GM19468 (cell line): ENCODE measurements around the gene RASGEF1C.

Experiments used
- ATAC-seq: cut with Tn5 transposase; IDR thresholded peaks from one replicate; pipeline ENCODE4 v1.9.1; 2021; ENCODE audit warnings: mild to moderate bottlenecking, moderate library complexity, moderate number of reproducible peaks; ENCODE audit not compliant: unreplicated experiment; ENCODE audit errors: extremely low read depth

RASGEF1C gene

GRCh38 chr5:180138976-180139730, 69.9 kb downstream of the RASGEF1C start:
- ATAC-seq, result no peak

- ATAC-seq, result no peak
Measured at GRCh38 chr5:180138214-180138975, 70.6 kb downstream of the RASGEF1C start.

GRCh38 chr5:180137401-180138213, 71.4 kb downstream of the RASGEF1C start:
- ATAC-seq, result no peak

GRCh38 chr5:180136630-180137381, 72.2 kb downstream of the RASGEF1C start:
- no peak for ATAC-seq

- no peak for ATAC-seq
Measured at GRCh38 chr5:180135967-180136629, 72.9 kb downstream of the RASGEF1C start.

DNA sequence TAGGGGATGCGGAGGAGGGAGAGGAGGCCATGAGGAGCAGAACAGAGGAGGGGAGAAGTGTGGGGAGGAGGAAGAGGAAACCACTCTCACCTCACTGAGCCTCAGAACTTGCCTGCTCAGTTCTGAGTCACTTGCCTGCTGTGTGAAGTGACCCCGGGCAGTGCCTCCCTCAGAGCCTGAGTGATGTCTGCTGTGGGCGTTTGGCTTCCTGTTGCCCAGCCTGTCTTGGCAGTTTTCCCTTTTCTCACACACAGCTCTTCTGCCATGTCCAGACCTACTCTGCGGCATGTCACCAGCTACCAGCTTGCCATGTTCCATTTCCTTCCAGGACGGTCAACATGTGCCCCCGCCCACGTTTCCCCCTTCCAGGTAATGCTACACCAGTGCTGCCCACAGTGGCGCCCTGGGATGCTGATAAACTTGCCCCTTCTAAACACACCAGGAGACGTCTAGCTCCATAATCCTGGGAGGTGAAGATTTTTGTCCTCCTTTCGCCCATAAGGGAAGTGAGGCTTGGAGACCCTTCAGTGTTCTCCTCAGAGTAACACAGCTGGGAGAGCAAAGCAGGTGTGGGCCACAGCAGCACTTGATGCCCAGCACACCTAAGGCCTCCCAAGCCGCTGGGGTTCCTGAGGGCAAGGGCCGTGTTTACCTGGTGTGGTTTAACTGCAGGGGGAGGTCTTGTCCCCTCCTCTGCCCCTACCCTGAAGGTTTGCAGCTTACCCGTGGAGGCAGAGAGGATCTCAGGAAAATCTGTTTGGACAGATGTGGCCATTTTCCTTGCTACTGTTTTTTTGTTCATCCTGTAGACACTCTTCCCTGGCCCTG, 73.7 kb downstream of the RASGEF1C start:
- ATAC-seq, result no peak

GRCh38 chr5:180133971-180134508, 75.0 kb downstream of the RASGEF1C start:
- no peak for ATAC-seq

GRCh38 chr5:180133551-180133950, 75.5 kb downstream of the RASGEF1C start:
- no peak for ATAC-seq

GRCh38 chr5:180133060-180133459, 76.0 kb downstream of the RASGEF1C start:
- no peak for ATAC-seq

- ATAC-seq, result no peak
Measured at GRCh38 chr5:180130876-180131740, 77.9 kb downstream of the RASGEF1C start.

DNA sequence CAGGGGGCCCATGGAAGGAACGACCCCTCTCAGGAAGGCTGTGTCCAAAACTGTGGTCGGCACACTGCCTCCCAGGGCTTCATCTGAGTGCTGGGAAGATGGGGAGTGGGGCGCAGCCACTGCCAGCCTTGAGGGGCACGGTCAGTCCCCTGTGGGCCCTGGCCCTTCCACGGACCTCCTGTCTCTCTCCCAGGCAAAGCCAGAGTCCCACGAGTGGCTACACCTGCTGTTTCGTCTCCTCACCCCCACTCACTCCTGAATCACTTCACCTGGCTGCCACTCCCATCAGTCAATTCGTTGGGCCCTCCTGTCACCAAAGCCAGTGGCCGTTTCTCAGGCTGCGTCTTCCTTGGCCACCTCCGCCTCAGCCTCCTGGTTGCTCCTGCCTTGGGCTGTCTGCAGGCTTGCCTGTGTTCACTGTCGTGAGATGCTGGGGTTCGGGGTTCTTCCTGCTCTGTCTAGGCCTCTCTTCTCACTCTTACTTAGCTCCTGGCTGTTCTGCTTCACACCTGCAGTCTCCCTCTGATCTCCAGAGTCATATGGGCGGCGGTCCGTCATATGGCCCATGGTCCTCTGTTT, 78.6 kb downstream of the RASGEF1C start:
- ATAC-seq, result no peak

DNA sequence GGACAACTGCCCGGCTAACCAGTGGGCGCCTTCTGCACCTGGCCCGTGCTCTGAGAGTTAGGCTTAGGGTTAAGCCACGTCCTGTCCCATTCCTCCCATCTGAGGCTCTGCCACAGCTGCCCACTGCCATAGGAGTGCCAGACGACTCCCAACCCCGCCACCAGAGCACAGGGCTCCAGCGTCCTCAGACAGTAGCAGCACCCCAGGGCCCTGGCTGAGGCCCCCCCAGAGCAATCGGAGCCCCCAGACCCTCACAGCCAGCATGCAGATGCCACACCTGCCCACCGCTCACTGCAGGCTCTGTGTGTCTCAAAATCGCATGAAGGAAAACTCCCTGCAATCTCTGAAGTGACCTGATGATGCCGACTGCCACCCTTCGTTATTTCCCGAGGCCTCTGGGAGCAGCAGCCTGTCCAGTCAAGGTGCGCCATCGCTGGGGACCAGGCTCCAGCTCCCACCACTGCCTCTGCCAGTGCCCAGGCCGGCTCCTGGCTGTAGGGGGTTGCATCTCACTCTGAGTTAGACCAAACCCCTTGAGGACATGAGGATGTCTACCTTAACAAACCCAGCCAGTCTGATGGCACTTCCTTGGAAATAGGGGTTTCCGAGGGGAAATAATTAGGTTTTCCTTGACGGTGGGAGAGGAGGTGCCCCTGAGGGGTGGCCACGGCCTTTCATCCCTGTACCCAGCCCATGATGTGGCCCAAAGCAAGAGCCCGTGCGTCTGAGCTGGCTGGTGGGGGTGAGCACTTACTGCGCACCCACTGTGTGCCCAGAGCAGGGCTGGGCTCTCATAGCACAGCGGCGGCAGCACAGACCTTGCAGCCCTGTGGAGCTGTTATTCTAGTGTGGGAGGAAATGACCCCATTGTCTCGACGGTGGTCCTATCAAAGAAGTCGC, 79.5 kb downstream of the RASGEF1C start:
- no peak for ATAC-seq

- ATAC-seq, result no peak
Measured at GRCh38 chr5:180128671-180129261, 80.2 kb downstream of the RASGEF1C start.

DNA sequence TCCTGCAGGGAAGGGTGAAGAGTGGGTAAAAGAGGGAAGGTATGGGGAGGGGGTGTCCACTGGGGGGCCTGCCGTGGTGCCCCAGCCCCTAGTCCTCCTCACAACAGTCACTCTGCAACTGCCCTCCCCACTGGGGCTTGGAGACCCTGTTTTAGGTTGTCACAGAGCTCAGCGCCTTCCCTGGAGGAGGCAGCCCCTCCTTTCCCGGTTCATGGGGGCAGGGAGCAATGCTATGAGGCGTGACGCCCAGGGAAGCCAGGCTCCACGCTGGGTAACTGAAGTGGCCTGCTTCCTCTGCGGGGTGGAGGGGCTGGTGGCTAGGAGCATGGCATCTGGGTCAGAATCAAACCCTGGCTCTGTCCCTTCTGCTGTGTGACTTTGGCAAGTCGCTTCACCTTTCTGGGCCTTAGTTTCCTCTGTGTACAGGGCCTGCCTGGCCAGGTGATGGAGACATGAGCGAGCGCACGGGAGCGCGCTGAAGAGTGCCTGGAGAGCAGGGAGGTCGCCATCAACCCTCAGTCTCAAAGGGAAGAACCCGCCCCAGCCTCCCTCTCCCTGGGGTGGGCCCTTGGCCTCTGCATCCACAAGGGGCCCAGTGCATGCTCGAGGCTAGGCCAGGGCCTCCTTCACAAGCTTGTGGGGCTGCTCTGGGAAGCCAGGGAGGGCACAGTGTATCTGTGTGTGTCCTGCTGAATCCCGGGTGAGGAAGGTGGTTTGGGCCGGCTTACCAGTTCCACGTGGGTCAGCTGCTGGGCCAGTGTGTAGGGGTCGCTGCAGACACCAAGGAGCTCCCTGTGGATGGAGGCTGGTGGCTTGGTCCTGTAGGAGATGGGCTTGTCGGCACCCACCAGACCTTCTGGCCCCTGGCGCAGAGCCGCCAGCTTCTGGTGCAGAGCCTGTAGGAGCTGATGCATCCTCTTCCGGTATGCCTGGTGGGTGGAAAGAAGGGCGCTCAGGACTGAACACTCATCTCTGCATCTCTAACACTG, 81.0 kb downstream of the RASGEF1C start:
- ATAC-seq, result no peak
